Skeletal muscle tissue (tissue), 4 donors: ENCODE results near the gene RFX3. TPM values are rescaled to one million over a fixed set of nuclear protein-coding genes. Genes with fewer than 3 reads are reported as not detected.

Experiments
- H3K27ac ChIP-seq: one replicate; pipeline ENCODE4 v1.7.0; 2013; ENCODE audit warnings: mild to moderate bottlenecking, low read depth, low read length, inconsistent platforms
- H3K27me3 ChIP-seq, 3 donors: one replicate each; pipeline ENCODE4 v1.7.0; 2013; ENCODE audit warnings: low read length in 3 of 3; ENCODE audit not compliant: control insufficient read depth in 3 of 3, insufficient read depth in 3 of 3
- H3K36me3 ChIP-seq, 3 donors: one replicate each; pipeline ENCODE4 v1.7.0; 2013; ENCODE audit warnings: low read length in 3 of 3; ENCODE audit not compliant: control insufficient read depth in 3 of 3, insufficient read depth in 3 of 3
- H3K4me1 ChIP-seq, 3 donors: one replicate each; pipeline ENCODE4 v1.7.0; 2013; ENCODE audit warnings: low read length in 3 of 3, mild to moderate bottlenecking in 3 of 3; ENCODE audit not compliant: control insufficient read depth in 3 of 3, insufficient read depth in 3 of 3
- H3K4me3 ChIP-seq, 3 donors: one replicate each; pipeline ENCODE4 v1.7.0; 2013; ENCODE audit warnings: low read length in 3 of 3
- H3K9ac ChIP-seq, 3 donors: one replicate each; pipeline ENCODE4 v1.7.0; 2013; ENCODE audit warnings: low read length in 3 of 3, mild to moderate bottlenecking in 3 of 3, moderate library complexity in 2 of 3, low read depth in 1 of 3
- H3K9me3 ChIP-seq, 3 donors: one replicate each; pipeline ENCODE4 v1.7.0; 2013; ENCODE audit warnings: low read length in 3 of 3; ENCODE audit not compliant: control insufficient read depth in 3 of 3
- total RNA-seq: library from RNA; depleted of rRNA; stranded (reverse); fragments of >200 nt; gene quantifications from one replicate; pipeline ENCODE4 v1.2.3, GENCODE V29; 2014
- donor health status: Osteomylitis.

RFX3 gene
- total RNA-seq, 1 donor from 2014 or later, result 9.9 TPM

DNA sequence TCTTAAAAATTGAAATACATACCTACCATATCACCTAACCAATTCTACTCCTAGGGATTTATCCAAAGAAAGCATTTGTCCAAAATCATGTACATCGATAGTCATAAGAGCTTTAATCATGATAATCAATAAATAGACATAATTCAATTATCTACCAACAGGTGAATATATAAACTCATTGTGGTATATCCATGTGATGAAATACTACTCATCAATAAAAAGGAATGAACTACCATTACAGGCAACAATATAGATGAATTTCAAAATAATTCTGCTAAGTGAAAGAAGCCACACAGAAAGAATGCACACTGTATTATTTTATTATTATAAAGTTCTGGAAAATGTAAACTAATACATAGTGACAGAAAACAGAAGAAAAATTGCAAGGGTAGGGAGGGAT is 81.8 kb downstream of the RFX3 start:
- Histone ChIP-seq H3K4me3 (no peak overlapping the region), H3K9me3 (no peaks in the 10 kb centered on the region), H3K36me3 (no peaks in the 10 kb centered on the region), H3K27ac (no peak overlapping the region), H3K27me3 (no peaks in the 10 kb centered on the region), H3K9ac (no peak overlapping the region), H3K4me1 (no peaks in the 10 kb centered on the region)

DNA sequence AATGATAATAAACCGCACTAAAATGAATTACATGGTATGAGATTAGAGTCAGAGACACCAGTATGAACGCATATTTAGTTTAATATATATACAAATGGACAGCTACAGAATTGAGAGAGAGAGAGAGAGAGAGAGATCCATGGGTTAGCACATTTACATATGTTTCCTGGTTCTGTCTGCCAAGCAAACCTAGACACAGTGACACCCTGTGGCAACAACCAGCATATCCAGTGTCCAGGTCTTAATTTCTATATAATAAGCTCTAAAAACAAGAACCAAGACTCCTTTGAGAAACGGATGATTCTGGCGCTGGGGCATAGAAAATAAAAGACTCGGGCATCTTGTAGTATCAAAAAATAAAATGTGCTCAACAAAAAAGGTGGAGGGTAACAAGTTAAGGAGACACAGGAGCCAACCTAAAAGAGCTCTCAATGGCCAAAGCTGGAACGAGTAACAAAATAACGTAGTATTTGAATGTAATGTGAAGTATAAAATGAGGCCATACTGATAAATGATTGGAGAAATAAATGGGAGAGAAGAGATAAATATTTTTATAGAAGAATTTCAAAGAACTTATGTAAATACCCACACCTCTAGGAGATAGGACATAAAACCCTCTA is 84.5 kb downstream of the RFX3 start:
- Histone ChIP-seq H3K27ac (no peak overlapping the region), H3K9ac (no peak overlapping the region), H3K4me3 (no peak overlapping the region), H3K36me3 (no peaks in the 10 kb centered on the region), H3K9me3 (no peaks in the 10 kb centered on the region), H3K27me3 (no peaks in the 10 kb centered on the region), H3K4me1 (no peaks in the 10 kb centered on the region)

DNA sequence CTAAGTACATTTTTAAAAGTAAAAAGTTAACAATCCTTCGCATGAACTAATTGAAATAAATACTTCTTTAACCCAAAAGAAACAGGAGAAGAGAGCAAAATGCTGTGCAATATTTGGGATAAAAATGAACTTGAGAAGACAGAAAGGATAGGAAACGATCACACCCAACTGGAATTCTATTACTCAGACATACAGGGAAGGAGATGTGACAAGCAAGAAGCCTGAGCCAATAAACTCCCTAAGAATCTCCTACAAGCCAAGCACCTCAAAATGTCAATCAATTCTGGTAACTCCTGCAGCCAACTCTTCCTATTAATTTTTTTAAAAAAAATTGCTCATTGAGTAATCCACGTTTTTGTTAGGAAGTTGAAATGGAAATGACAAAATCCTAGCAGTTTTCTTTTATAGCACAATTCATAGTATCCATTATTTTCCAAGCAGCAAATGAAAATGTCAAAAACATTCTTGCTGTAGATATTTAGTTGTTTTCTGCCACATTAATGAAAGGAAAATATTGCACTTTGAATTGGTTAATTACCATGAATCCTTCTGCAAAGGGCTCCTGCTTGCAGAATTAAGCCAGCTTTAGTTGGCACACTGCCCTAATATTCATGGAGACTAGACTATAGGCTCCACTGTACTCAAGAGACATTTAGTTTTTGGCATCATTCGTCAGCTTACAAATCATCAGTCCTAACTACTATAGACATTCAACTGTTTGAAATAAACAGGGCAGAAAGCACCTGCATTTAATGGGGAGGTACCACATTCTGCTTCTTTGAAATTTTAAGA is 89.0 kb downstream of the RFX3 start:
- Histone ChIP-seq H3K9me3 (no peaks in the 10 kb centered on the region), H3K36me3 (no peaks in the 10 kb centered on the region), H3K4me3 (no peak overlapping the region), H3K27me3 (no peaks in the 10 kb centered on the region), H3K9ac (no peak overlapping the region), H3K4me1 (peaks cover 0 to 3% (median 0%) of the 10 kb centered on the region in 3 donors), H3K27ac (no peak overlapping the region)

DNA sequence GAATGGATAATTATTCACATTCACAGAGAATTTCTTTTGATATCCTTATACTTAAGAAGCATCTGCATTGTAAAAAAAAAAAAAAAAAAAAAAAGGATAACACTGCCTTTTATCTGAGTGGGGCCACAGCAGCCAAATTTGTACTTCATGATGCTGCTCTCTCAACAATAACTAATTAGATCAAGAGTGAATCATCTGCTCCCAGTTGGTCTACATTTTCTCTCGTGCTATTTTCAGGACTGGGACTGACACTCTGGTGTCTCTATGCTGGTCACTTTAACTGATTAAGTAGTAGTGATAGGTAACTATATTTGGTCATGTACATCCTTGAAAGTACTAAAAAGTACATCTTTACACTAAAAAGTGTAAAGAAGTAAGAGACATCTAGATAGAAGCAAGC is 90.1 kb downstream of the RFX3 start:
- peaks cover 0 to 3% (median 0%) of the 10 kb centered on the region in 3 donors for H3K4me1 ChIP-seq
- no peaks in the 10 kb centered on the region for H3K27me3 ChIP-seq
- H3K9ac ChIP-seq, result no peak overlapping the region
- H3K36me3 ChIP-seq, result no peaks in the 10 kb centered on the region
- H3K4me3 ChIP-seq, result no peak overlapping the region
- H3K27ac ChIP-seq, result no peak overlapping the region
- H3K9me3 ChIP-seq, result no peaks in the 10 kb centered on the region

DNA sequence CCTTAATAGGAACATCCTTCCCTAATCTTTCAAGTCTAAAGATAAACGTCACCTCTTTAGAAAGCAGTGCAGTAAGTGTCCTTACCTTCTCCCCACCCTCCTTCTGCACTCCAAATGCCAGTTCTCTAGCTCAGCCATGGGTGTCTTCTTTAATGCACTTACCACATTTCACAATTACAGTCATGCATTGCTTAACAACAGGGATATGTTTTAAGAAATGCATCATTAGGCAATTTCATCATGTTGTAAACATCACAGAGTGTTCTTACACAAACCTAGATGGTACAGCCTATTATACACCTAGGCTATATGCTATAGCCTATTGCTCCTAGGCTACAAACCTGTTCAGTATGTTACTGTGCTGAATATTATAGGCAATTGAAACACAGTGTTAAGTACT is 91.2 kb downstream of the RFX3 start:
- no peak overlapping the region for H3K27ac ChIP-seq

DNA sequence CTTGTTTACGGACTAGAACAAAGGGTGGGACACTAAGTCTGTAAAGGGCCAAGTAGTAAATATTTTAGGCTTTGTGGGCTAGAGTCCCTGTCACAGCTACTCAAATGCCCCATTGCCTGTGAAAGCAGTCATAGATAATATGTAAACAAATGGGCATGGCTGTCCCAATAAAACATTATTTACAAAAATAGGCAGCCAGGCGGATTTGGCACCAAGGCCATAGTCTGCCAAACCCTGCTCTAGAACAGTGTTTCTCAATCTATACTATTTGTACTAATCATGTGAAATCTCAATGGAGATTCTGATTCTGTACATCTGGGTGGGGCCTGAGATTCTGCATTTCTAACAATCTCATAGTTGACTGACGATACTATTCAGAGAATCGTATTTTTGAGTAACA is 92.0 kb downstream of the RFX3 start:
- Histone ChIP-seq H3K4me3 (no peak overlapping the region), H3K27ac (no peak overlapping the region), H3K4me1 (peaks cover 0 to 3% (median 0%) of the 10 kb centered on the region in 3 donors), H3K9ac (no peak overlapping the region), H3K27me3 (no peaks in the 10 kb centered on the region), H3K9me3 (no peaks in the 10 kb centered on the region), H3K36me3 (no peaks in the 10 kb centered on the region)

More for the DNA sequence above, 91.2 kb downstream of the RFX3 start:
- H3K4me3 ChIP-seq, result no peak overlapping the region
- H3K36me3 ChIP-seq, result no peaks in the 10 kb centered on the region
- no peaks in the 10 kb centered on the region for H3K9me3 ChIP-seq
- peaks cover 0 to 3% (median 0%) of the 10 kb centered on the region in 3 donors for H3K4me1 ChIP-seq
- H3K27me3 ChIP-seq, result no peaks in the 10 kb centered on the region
- no peak overlapping the region for H3K9ac ChIP-seq

DNA sequence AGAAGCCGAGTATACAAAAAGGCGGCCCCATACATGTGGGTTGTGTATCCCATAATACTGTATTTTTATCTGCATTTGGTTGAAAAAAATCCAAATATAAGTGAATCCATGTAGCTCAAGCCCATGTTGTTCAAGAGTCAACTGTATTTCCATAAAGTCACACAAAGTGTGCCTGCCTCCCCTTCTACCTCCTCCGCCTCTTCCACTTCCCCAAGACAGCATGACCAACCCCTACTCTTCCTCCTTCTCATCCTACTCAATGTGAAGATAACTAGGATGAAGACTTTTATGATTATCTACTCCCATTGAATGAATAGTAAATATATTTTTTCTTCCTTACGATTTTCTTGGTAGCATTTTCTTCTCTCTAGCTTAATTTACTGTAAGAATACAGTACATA is 92.7 kb downstream of the RFX3 start:
- Histone ChIP-seq H3K9me3 (no peaks in the 10 kb centered on the region), H3K27ac (no peak overlapping the region), H3K9ac (no peak overlapping the region), H3K4me3 (no peak overlapping the region), H3K27me3 (no peaks in the 10 kb centered on the region), H3K36me3 (no peaks in the 10 kb centered on the region), H3K4me1 (peaks cover 0 to 3% (median 0%) of the 10 kb centered on the region in 3 donors)

DNA sequence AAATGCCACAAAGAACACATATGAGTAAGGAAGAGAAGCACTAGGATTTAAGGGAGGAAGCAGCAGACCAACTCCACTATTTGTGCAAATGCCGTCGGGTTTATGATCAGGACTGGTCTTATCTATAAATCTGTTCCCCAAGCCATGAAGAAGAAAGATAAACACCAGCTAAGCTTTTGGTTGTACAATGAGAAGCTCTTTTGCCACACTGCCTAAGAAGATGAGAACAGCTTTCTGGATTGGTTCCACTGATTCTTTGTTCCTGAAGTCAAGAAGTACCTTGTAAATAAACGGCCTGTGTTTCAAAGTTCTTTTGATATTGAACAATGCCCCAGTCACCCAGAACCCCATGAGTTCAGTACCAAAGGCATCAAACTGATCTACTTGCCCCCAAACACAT is 93.9 kb downstream of the RFX3 start:
- H3K9ac ChIP-seq, result no peak overlapping the region
- H3K27me3 ChIP-seq, result no peaks in the 10 kb centered on the region
- H3K4me1 ChIP-seq, result peaks cover 0 to 3% (median 0%) of the 10 kb centered on the region in 3 donors
- no peaks in the 10 kb centered on the region for H3K9me3 ChIP-seq
- no peaks in the 10 kb centered on the region for H3K36me3 ChIP-seq
- H3K4me3 ChIP-seq, result no peak overlapping the region
- H3K27ac ChIP-seq, result no peak overlapping the region

DNA sequence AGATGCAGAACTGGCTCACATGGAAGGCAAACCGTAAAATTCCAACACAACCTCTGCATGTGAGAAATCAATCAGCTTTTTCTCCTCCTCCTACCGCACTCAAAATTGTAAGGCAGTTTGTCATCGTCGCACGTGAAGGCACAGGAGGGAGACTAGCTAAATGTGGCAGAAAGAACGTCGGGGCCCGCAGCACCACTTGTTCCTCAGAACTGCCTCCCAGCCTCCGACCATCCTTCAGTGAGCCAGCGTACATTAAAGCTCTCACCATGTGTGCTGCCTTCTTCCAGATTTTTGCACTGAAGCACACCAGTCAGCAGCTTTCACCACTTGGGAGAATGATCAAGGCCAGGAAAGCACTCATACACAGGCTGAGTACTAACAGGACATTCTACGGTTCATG is 105.9 kb downstream of the RFX3 start:
- Histone ChIP-seq H3K27me3 (no peaks in the 10 kb centered on the region), H3K27ac (no peak overlapping the region), H3K4me3 (no peak overlapping the region), H3K9me3 (no peaks in the 10 kb centered on the region), H3K36me3 (no peaks in the 10 kb centered on the region), H3K9ac (no peak overlapping the region), H3K4me1 (no peaks in the 10 kb centered on the region)

DNA sequence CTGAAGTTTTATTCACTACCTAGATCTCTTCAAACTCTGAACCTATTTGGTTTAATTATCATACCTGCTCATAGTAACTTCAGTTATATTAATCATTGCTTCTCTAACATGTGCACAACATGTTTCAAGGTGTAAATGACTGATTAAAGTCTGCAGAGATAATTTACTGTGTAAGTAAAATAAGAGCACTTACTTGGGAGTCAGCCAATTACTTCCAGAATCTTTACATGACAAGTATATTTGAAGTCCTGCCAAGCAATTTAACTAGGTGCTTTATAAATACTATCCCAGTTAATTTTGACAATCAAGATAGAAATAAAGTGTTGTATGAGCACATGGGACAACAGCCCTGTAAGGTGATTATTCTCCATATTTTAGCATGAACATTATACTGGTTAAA is 109.9 kb downstream of the RFX3 start:
- no peaks in the 10 kb centered on the region for H3K4me1 ChIP-seq
- no peak overlapping the region for H3K27ac ChIP-seq
- H3K27me3 ChIP-seq, result no peaks in the 10 kb centered on the region
- H3K36me3 ChIP-seq, result no peaks in the 10 kb centered on the region
- no peak overlapping the region for H3K4me3 ChIP-seq
- no peaks in the 10 kb centered on the region for H3K9me3 ChIP-seq
- no peak overlapping the region for H3K9ac ChIP-seq
